HL-60 (cell line): ENCODE measurements around the gene ZDHHC7.

Source experiments
- GABPA ChIP-seq: IDR thresholded peaks from 2 replicates; pipeline ENCODE4 v1.6.1; 2012; ENCODE audit warnings: low read depth
- POLR2AphosphoS5 ChIP-seq: IDR thresholded peaks from 2 replicates; pipeline ENCODE4 v1.6.1; 2012; ENCODE audit warnings: low read depth
- SPI1 ChIP-seq: IDR thresholded peaks from 2 replicates; pipeline ENCODE4 v1.6.1; 2012; ENCODE audit warnings: low read depth, mild to moderate bottlenecking, borderline replicate concordance
- TF ChIP-seq, protein P1 (sequence below): IDR thresholded peaks from one replicate; pipeline ENCODE4 v1.5.1; 2011; ENCODE audit warnings: low read length, control low read depth, inconsistent platforms; ENCODE audit not compliant: insufficient read depth
- TF ChIP-seq, protein P2 (sequence below): IDR thresholded peaks from 2 replicates; pipeline ENCODE4 v1.6.1; 2012; ENCODE audit warnings: low read depth; ENCODE audit not compliant: insufficient replicate concordance

DNA sequence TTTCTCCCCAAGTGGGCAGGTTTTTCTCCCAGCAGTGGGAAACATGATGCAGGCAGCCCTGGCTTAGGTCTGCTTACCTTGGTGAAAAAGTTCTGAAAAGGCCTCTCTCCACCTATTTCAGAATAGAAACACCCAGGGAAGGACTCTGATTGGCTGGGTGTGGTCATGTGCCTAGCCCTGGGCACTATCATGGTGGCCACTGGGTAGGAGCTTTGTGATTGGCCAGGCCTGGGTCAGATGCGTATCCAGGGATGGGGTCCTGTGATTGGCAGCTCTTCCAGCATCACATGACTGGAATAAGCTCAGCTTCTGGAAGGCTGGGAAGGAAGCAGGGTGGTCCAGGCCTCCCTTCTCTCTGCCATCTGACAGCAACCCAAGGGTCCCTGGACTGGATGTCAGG lies 53.5 kb downstream of the ZDHHC7 start:
- TF ChIP-seq SPI1 = no peak
- TF ChIP-seq, protein P1, sequence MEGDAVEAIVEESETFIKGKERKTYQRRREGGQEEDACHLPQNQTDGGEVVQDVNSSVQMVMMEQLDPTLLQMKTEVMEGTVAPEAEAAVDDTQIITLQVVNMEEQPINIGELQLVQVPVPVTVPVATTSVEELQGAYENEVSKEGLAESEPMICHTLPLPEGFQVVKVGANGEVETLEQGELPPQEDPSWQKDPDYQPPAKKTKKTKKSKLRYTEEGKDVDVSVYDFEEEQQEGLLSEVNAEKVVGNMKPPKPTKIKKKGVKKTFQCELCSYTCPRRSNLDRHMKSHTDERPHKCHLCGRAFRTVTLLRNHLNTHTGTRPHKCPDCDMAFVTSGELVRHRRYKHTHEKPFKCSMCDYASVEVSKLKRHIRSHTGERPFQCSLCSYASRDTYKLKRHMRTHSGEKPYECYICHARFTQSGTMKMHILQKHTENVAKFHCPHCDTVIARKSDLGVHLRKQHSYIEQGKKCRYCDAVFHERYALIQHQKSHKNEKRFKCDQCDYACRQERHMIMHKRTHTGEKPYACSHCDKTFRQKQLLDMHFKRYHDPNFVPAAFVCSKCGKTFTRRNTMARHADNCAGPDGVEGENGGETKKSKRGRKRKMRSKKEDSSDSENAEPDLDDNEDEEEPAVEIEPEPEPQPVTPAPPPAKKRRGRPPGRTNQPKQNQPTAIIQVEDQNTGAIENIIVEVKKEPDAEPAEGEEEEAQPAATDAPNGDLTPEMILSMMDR = no peak
- TF ChIP-seq, protein P2, sequence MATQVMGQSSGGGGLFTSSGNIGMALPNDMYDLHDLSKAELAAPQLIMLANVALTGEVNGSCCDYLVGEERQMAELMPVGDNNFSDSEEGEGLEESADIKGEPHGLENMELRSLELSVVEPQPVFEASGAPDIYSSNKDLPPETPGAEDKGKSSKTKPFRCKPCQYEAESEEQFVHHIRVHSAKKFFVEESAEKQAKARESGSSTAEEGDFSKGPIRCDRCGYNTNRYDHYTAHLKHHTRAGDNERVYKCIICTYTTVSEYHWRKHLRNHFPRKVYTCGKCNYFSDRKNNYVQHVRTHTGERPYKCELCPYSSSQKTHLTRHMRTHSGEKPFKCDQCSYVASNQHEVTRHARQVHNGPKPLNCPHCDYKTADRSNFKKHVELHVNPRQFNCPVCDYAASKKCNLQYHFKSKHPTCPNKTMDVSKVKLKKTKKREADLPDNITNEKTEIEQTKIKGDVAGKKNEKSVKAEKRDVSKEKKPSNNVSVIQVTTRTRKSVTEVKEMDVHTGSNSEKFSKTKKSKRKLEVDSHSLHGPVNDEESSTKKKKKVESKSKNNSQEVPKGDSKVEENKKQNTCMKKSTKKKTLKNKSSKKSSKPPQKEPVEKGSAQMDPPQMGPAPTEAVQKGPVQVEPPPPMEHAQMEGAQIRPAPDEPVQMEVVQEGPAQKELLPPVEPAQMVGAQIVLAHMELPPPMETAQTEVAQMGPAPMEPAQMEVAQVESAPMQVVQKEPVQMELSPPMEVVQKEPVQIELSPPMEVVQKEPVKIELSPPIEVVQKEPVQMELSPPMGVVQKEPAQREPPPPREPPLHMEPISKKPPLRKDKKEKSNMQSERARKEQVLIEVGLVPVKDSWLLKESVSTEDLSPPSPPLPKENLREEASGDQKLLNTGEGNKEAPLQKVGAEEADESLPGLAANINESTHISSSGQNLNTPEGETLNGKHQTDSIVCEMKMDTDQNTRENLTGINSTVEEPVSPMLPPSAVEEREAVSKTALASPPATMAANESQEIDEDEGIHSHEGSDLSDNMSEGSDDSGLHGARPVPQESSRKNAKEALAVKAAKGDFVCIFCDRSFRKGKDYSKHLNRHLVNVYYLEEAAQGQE = no peak
- TF ChIP-seq POLR2AphosphoS5 = no peak
- TF ChIP-seq GABPA = no peak
